ENCODE results near the gene PLXNA1.

Gene PLXNA1

GRCh38 chr3:127031413-127031810 is 48.5 kb downstream of the PLXNA1 start:
- DNase-seq (ENCODE audit: low read depth, low spot score): no peak
- no peak overlapping the region for H3K27ac ChIP-seq

GRCh38 chr3:127031845-127032244 is 48.9 kb downstream of the PLXNA1 start:
- DNase-seq (ENCODE audit: low read depth, low spot score): no peak
- no peak overlapping the region for H3K27ac ChIP-seq

DNA sequence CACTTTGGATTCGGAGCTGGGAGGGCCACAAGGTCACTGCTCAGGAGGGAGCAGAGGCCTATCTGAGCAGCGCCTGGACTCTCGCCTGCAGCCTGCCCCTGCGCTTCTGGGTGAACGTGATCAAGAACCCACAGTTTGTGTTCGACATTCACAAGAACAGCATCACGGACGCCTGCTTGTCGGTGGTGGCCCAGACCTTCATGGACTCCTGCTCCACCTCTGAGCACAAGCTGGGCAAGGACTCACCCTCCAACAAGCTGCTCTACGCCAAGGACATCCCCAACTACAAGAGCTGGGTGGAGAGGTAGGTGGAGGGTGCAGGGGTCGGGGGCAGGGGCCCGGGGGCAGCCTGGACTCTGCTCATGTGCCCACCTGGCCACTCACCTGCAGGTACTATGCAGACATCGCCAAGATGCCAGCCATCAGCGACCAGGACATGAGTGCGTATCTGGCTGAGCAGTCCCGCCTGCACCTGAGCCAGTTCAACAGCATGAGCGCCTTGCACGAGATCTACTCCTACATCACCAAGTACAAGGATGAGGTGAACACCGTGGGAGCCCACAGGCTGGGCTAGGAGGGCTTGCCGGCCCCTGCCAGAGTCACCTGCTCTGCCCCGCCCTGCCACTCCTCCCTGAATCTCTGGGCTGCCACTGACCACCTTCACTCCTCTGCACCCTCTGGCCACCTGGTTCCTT is 49.5 kb downstream of the PLXNA1 start:
- no peak overlapping the region for H3K27ac ChIP-seq
- no peak for DNase-seq (ENCODE audit: low read depth, low spot score)

Data from epithelial cell of prostate (primary cell).